Body of pancreas (tissue), 4 donors: ENCODE data around the gene H3-3A.
A peak's percentile ranks its signal among the peaks of the same experiment; 100 is the strongest.

Source experiments
- CTCF ChIP-seq, 7 experiments: fragments of 450-650 bp in 4 of 7; fragments of 200-600 bp in 3 of 7; sonication (generic) in 3 of 7; IDR thresholded peaks; one replicate each; pipeline ENCODE4 v1.5.1; 2016 to 2019; ENCODE audit warnings: antibody characterized with exemption in 7 of 7
- POLR2A ChIP-seq, 3 donors: fragments of 450-650 bp; IDR thresholded peaks; one replicate each; pipeline ENCODE4 v1.6.1; 2016; ENCODE audit warnings: antibody characterized with exemption in 3 of 3, mild to moderate bottlenecking in 2 of 3

- TF ChIP-seq CTCF (IDR thresholded peaks at IDR 0.05) (peak in 2 of 7 experiments; percentile 47 to 50), POLR2A (IDR thresholded peaks at IDR 0.05) (no peak)
These were observed 46.7 kb downstream of the H3-3A start for GRCh38 chr1:226108935-226109828.
